GM12878 (cell line): ENCODE results near the gene AOPEP. TPM values are rescaled to one million over a fixed set of nuclear protein-coding genes. Genes with fewer than 3 reads are reported as not detected.

Source experiments
- ATAC-seq: fragments of 200-7000 bp; cut with Tn5 transposase; 3 replicates; pipeline ENCODE4 v1.9.1; 2020; ENCODE audit warnings: mild to moderate bottlenecking, moderate library complexity
- BruUV-seq: library from RNA; stranded (reverse); fragments of 400-500 nt; replicated peaks from 2 replicates; lab custom pipeline; 2021; lab: Mats Ljungman, UMichigan
- CTCF ChIA-PET: fragments of 300-600 bp; sonication (Branson Sonifier 250); formaldehyde crosslinking; extraction: SDS; loops from one replicate; lab custom pipeline; 2021; ENCODE audit warnings: inconsistent platforms; lab: Yijun Ruan, JAX
- POLR2A ChIA-PET: fragments of 350-600 bp; formaldehyde crosslinking; extraction: SDS; loops from one replicate; lab custom pipeline; 2021; ENCODE audit warnings: inconsistent platforms; lab: Charles Lee
- RAD21 ChIA-PET: fragments of 300-600 bp; sonication (Branson Sonifier 250); formaldehyde crosslinking; loops from one replicate; lab custom pipeline; 2023; ENCODE audit warnings: antibody characterized with exemption; ENCODE audit not compliant: unreplicated experiment; lab: Charles Lee
- SMC1A ChIA-PET: fragments of 300-600 bp; sonication (Branson Sonifier 250); formaldehyde crosslinking; loops from one replicate; lab custom pipeline; 2023; ENCODE audit not compliant: unreplicated experiment, uncharacterized antibody; lab: Charles Lee
- DNase-seq: peaks from one replicate; pipeline ENCODE4 v3.0.0-alpha.2; 2011; ENCODE audit warnings: low read depth, low spot score
- FAIRE-seq: peaks from 3 replicates; lab custom pipeline; 2011; peaks lifted over from hg19 to GRCh38; lab: Jason Lieb, UNC
- H2AFZ ChIP-seq: 2 replicates; pipeline ENCODE4 v1.6.0; 2011; ENCODE audit warnings: low read depth, low read length, control low read depth; ENCODE audit not compliant: control insufficient read depth
- H3K27ac ChIP-seq: 2 replicates; pipeline ENCODE4 v1.5.1; 2011; ENCODE audit warnings: control low read depth; ENCODE audit not compliant: control insufficient read depth, insufficient read depth
- H3K27me3 ChIP-seq, 2 experiments: replicated peaks in 1 of 2; 2 replicates each; pipeline versions ENCODE4 v1.6.0 to v1.6.1; 2011; ENCODE audit warnings: low read length in 1 of 2; ENCODE audit not compliant: control insufficient read depth in 2 of 2, insufficient read depth in 2 of 2
- H3K36me3 ChIP-seq, 2 experiments: 2 replicates each; pipeline ENCODE4 v1.5.1; 2011; ENCODE audit warnings: low read length in 1 of 2; ENCODE audit not compliant: control insufficient read depth in 2 of 2, insufficient read depth in 2 of 2
- H3K4me1 ChIP-seq: 2 replicates; pipeline ENCODE4 v1.6.1; 2011; ENCODE audit warnings: mild to moderate bottlenecking, low read length, moderate library complexity, mixed read lengths; ENCODE audit not compliant: control insufficient read depth, insufficient read depth
- H3K4me2 ChIP-seq: 2 replicates; pipeline ENCODE4 v1.6.0; 2011; ENCODE audit warnings: control low read depth; ENCODE audit not compliant: control insufficient read depth, insufficient read depth
- H3K4me3 ChIP-seq: fragments of 200-600 bp; sonication (generic); 2 replicates; pipeline ENCODE4 v1.5.1; 2016
- H3K79me2 ChIP-seq: 2 replicates; pipeline ENCODE4 v1.6.0; 2011; ENCODE audit warnings: low read length; ENCODE audit not compliant: control insufficient read depth, insufficient read depth
- H3K9ac ChIP-seq: 2 replicates; pipeline ENCODE4 v1.8.0; 2011; ENCODE audit warnings: low read length, control low read depth, mixed read lengths; ENCODE audit not compliant: control insufficient read depth, insufficient read depth
- H3K9me3 ChIP-seq: replicated peaks from 3 replicates; pipeline ENCODE4 v1.5.1; 2011; ENCODE audit warnings: mild to moderate bottlenecking, low read length; ENCODE audit not compliant: control insufficient read depth, insufficient read depth
- H4K20me1 ChIP-seq: 2 replicates; pipeline ENCODE4 v1.6.0; 2011; ENCODE audit not compliant: control insufficient read depth, insufficient read depth
- CEBPB ChIP-seq, 2 experiments: fragments of 150-350 bp in 1 of 2; IDR thresholded peaks; 2 replicates each; pipeline ENCODE4 v1.6.1; 2012 to 2014; ENCODE audit warnings: low read depth in 2 of 2, low read length in 2 of 2, borderline replicate concordance in 1 of 2, inconsistent platforms in 1 of 2
- KAT2A ChIP-seq: conservative IDR thresholded peaks from 2 replicates; pipeline ENCODE4 v1.6.1; 2011; ENCODE audit warnings: low read depth, low read length; ENCODE audit not compliant: control insufficient read depth
- MXI1 ChIP-seq: fragments of 150-350 bp; IDR thresholded peaks from 2 replicates; pipeline ENCODE4 v1.6.1; 2011; ENCODE audit warnings: low read depth, mild to moderate bottlenecking, inconsistent platforms, low read length, improper control_type of control experiment
- NFXL1 ChIP-seq: fragments of 450-650 bp; IDR thresholded peaks from 2 replicates; pipeline ENCODE4 v1.6.1; 2017; ENCODE audit warnings: antibody characterized with exemption, mild to moderate bottlenecking, borderline replicate concordance
- NR2C1 ChIP-seq: fragments of 450-650 bp; IDR thresholded peaks from 2 replicates; pipeline ENCODE4 v1.6.1; 2017; ENCODE audit warnings: antibody characterized with exemption, mild to moderate bottlenecking, moderate library complexity
- RAD21 ChIP-seq: IDR thresholded peaks from 2 replicates; pipeline ENCODE4 v1.6.1; 2011; ENCODE audit warnings: mild to moderate bottlenecking, low read depth, low read length, moderate library complexity; ENCODE audit not compliant: insufficient read depth
- SIX5 ChIP-seq: IDR thresholded peaks from 2 replicates; pipeline ENCODE4 v1.6.1; 2011; ENCODE audit warnings: mild to moderate bottlenecking, low read depth, low read length, moderate library complexity; ENCODE audit not compliant: severe bottlenecking
- ZNF217 ChIP-seq: fragments of 450-650 bp; IDR thresholded peaks from 2 replicates; pipeline ENCODE4 v1.6.1; 2017; ENCODE audit warnings: antibody characterized with exemption, mild to moderate bottlenecking
- ZNF24 ChIP-seq: fragments of 450-650 bp; IDR thresholded peaks from 2 replicates; pipeline ENCODE4 v1.6.1; 2017; ENCODE audit warnings: antibody characterized with exemption, mild to moderate bottlenecking
- ZNF274 ChIP-seq: IDR thresholded peaks from one replicate; pipeline ENCODE4 v1.8.0; 2011; ENCODE audit not compliant: insufficient read length, insufficient read depth
- ZSCAN29 ChIP-seq: fragments of 450-650 bp; IDR thresholded peaks from 2 replicates; pipeline ENCODE4 v1.6.1; 2017; ENCODE audit warnings: mild to moderate bottlenecking, moderate library complexity
- WGBS: methylation state at CpG from one replicate; pipeline ENCODE4 v1.1.6; 2016; ENCODE audit warnings: low lambda C conversion rate; ENCODE audit not compliant: insufficient replicate concordance, insufficient coverage; ENCODE audit errors: missing lambda C conversion rate; 5-methylcytosine and 5-hydroxymethylcytosine counted together
- in situ Hi-C: fragments of 300-500 bp; cut with MboI; formaldehyde crosslinking; loops from 9 replicates; pipeline ENCODE4 v1.14.3; 2018; ENCODE audit warnings: mixed read lengths
- intact Hi-C: fragments of 100-400 bp; cut with micrococcal nuclease; formaldehyde crosslinking; loops from one replicate; pipeline ENCODE4 v1.14.2; 2022; ENCODE audit not compliant: unreplicated experiment
- polyA plus RNA-seq, 11 experiments: library from polyadenylated mRNA; depleted of rRNA in 4 of 11; unstranded in 6 of 11; stranded (reverse) in 5 of 11; fragments of >200 nt; fragmentation: Nextera tagmentation in 4 of 11; fragmentation: Illumina TruSeq in 1 of 11; extraction: Ambion mirVana in 4 of 11; extraction: Trizol in 1 of 11; gene quantifications; 1 replicate in 1 of 11; 2 replicates in 10 of 11; pipeline versions ENCODE4 v1.2.1 to v1.2.3, GENCODE V29; 2011 to 2016; ENCODE audit warnings: inconsistent platforms in 2 of 11, missing spikeins in 2 of 11, low read depth in 1 of 11
- total RNA-seq, 4 experiments: library from RNA; depleted of rRNA in 3 of 4; stranded (reverse); fragments of >200 nt in 3 of 4; fragmentation: Illumina TruSeq in 1 of 4; extraction: Trizol in 1 of 4; gene quantifications; 2 replicates each; pipeline versions ENCODE4 v1.2.1 to v1.2.3, GENCODE V29; 2013 to 2021
- TF ChIP-seq, protein P1 (sequence below): IDR thresholded peaks from 2 replicates; pipeline ENCODE4 v1.6.1; 2011; ENCODE audit warnings: low read depth, low read length, improper control_type of control experiment, borderline replicate concordance
- TF ChIP-seq, protein P2 (sequence below): IDR thresholded peaks from 2 replicates; pipeline ENCODE4 v1.6.1; 2011; ENCODE audit warnings: borderline replicate concordance, low read depth, mild to moderate bottlenecking, moderate library complexity, low read length; ENCODE audit not compliant: insufficient read depth, poor library complexity, severe bottlenecking
- TF ChIP-seq, protein P3 (sequence below): IDR thresholded peaks from 2 replicates; pipeline ENCODE4 v1.6.1; 2011; ENCODE audit warnings: borderline replicate concordance, low read depth, mild to moderate bottlenecking, moderate library complexity, mixed read lengths, low read length; ENCODE audit not compliant: insufficient read depth; ENCODE audit errors: extremely low read length
- TF ChIP-seq, protein P4 (sequence below): fragments of 450-650 bp; IDR thresholded peaks from 2 replicates; pipeline ENCODE4 v1.6.1; 2014; ENCODE audit warnings: mild to moderate bottlenecking

AOPEP gene
- total and polyA plus RNA-seq, 10 of the 15 experiments (the other 5 are each of a cell fraction or from before 2014, with no cell fraction given) = 2.3 to 16.9 (median 10.1) TPM

DNA sequence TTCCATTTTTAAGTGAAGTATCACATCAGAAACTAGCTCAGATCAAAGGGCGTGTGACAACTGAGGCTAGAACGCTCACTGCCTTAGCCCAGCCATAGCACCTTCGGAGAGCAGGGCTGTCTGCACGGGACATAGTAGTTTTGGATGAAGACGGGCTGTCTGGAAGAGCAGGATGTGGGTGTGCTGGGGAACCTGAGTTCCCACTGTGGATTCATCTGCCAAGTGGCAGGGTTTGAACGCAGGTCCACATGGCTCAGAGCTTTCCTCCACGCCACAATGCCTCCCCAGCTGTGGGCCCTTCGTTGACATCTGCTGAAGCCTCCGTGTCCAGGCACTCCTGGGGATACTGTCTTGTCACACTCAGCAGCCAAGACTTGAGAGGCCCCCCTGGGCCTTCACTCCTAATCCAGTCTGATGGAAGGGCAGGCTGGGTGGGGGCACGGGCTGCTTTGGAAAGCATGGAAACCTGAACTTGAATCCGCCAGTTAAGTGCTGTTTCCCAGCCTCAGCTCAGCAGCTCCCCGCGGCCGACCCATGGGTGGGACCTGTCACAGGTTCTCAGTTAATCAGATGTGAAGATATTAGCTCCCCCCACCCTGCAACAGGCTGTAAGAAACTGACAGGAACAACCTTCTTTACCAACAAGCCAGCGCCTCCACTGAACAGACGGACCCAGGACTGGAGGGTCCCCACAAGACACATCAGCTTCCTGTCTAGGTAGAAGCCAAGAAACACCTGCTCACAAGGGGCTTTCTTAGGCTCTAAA lies 362.9 kb downstream of the AOPEP start:
- Histone ChIP-seq H3K9me3 (no peaks in the 10 kb centered on the region), H3K36me3 (peaks cover 0 to 2% of the 10 kb centered on the region in 2 experiments; a peak in 1 of 4 replicates), H4K20me1 (no peaks in the 10 kb centered on the region), H3K9ac (no peak overlapping the region), H3K4me3 (no peak overlapping the region), H3K4me1 (no peaks in the 10 kb centered on the region; the same call in 1 of the 2 replicates), H3K27me3 (no peaks in the 10 kb centered on the region), H3K79me2 (no peaks in the 10 kb centered on the region), H3K27ac (no peak overlapping the region), H3K4me2 (no peak overlapping the region), H2AFZ (no peak overlapping the region)
- POLR2A ChIA-PET = no interaction called here
- RAD21 ChIA-PET = no interaction called here
- no peak for TF ChIP-seq ZNF217
- TF ChIP-seq KAT2A = no peak
- no peak for TF ChIP-seq ZSCAN29
- TF ChIP-seq NFXL1 = no peak
- TF ChIP-seq ZNF24 = no peak
- no peak for TF ChIP-seq RAD21
- TF ChIP-seq CEBPB (IDR thresholded peaks at IDR 0.05; ENCODE audit: borderline replicate concordance in 1 of 2, low read depth in 2 of 2, low read length in 2 of 2) = no peak
- TF ChIP-seq, protein P1, sequence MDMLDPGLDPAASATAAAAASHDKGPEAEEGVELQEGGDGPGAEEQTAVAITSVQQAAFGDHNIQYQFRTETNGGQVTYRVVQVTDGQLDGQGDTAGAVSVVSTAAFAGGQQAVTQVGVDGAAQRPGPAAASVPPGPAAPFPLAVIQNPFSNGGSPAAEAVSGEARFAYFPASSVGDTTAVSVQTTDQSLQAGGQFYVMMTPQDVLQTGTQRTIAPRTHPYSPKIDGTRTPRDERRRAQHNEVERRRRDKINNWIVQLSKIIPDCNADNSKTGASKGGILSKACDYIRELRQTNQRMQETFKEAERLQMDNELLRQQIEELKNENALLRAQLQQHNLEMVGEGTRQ = no peak
- TF ChIP-seq SIX5 = no peak
- TF ChIP-seq, protein P2, sequence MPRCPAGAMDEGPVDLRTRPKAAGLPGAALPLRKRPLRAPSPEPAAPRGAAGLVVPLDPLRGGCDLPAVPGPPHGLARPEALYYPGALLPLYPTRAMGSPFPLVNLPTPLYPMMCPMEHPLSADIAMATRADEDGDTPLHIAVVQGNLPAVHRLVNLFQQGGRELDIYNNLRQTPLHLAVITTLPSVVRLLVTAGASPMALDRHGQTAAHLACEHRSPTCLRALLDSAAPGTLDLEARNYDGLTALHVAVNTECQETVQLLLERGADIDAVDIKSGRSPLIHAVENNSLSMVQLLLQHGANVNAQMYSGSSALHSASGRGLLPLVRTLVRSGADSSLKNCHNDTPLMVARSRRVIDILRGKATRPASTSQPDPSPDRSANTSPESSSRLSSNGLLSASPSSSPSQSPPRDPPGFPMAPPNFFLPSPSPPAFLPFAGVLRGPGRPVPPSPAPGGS = no peak
- TF ChIP-seq ZNF274 = no peak
- no peak for TF ChIP-seq MXI1
- TF ChIP-seq, protein P3, sequence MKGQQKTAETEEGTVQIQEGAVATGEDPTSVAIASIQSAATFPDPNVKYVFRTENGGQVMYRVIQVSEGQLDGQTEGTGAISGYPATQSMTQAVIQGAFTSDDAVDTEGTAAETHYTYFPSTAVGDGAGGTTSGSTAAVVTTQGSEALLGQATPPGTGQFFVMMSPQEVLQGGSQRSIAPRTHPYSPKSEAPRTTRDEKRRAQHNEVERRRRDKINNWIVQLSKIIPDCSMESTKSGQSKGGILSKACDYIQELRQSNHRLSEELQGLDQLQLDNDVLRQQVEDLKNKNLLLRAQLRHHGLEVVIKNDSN = no peak
- TF ChIP-seq, protein P4, sequence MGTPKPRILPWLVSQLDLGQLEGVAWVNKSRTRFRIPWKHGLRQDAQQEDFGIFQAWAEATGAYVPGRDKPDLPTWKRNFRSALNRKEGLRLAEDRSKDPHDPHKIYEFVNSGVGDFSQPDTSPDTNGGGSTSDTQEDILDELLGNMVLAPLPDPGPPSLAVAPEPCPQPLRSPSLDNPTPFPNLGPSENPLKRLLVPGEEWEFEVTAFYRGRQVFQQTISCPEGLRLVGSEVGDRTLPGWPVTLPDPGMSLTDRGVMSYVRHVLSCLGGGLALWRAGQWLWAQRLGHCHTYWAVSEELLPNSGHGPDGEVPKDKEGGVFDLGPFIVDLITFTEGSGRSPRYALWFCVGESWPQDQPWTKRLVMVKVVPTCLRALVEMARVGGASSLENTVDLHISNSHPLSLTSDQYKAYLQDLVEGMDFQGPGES = no peak
- TF ChIP-seq NR2C1 = no peak
- BruUV-seq = no TSS peak
- ATAC-seq = no peak
- no peak for FAIRE-seq
- SMC1A ChIA-PET = no interaction called here
- no peak for DNase-seq
- in situ Hi-C loops = no loop called here
- CTCF ChIA-PET = interaction anchor here (0.7 to 1.4 kb wide), 2 partner anchors 42 to 309 kb away, joined by 3 to 4 read pairs; no protein-coding TSS in a partner anchor
- intact Hi-C loops = no loop called here
- 88% methylated on average over 16 of the region's 16 CpGs for WGBS
